ENCODE data around the gene LRRC8A.

The LRRC8A gene

DNA sequence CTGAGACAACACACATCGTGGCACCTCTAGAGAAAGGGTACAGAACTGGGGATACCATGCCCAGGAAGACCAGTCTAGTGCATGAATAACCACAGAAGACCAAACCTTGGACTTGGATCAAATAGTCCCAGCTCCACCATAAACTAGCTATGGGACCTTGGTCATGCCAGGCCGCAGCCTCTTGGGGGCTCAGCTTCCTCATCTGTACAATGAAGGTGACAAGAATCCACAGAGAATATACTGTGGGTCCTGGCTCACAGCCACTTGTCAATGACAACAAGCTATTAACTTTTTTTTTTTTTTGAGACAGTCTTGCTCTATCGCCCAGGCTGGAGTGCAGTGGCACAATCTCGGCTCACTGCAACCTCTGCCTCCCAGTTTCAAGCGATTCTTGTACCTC lies 4.1 kb upstream of the LRRC8A start:
- Histone ChIP-seq H3K27me3 (ENCODE audit: insufficient read depth, poor library complexity, severe bottlenecking) (no peaks in the 10 kb centered on the region), H3K36me3 (ENCODE audit: low read depth) (no peaks in the 10 kb centered on the region), H3K9me3 (ENCODE audit: severe bottlenecking) (no peaks in the 10 kb centered on the region), H3K4me3 (ENCODE audit: severe bottlenecking) (no peak overlapping the region), H3K27ac (ENCODE audit: poor library complexity, severe bottlenecking) (peak overlapping the region; percentile 23), H3K4me1 (ENCODE audit: insufficient read depth, poor library complexity, severe bottlenecking) (peaks cover 10% of the 10 kb centered on the region)
- TF ChIP-seq, protein P1, sequence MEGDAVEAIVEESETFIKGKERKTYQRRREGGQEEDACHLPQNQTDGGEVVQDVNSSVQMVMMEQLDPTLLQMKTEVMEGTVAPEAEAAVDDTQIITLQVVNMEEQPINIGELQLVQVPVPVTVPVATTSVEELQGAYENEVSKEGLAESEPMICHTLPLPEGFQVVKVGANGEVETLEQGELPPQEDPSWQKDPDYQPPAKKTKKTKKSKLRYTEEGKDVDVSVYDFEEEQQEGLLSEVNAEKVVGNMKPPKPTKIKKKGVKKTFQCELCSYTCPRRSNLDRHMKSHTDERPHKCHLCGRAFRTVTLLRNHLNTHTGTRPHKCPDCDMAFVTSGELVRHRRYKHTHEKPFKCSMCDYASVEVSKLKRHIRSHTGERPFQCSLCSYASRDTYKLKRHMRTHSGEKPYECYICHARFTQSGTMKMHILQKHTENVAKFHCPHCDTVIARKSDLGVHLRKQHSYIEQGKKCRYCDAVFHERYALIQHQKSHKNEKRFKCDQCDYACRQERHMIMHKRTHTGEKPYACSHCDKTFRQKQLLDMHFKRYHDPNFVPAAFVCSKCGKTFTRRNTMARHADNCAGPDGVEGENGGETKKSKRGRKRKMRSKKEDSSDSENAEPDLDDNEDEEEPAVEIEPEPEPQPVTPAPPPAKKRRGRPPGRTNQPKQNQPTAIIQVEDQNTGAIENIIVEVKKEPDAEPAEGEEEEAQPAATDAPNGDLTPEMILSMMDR (IDR thresholded peaks at IDR 0.05; ENCODE audit: poor library complexity, severe bottlenecking), result no peak
- DNase-seq (ENCODE audit: low spot score) (no peak), ATAC-seq (ENCODE audit: low read depth) (no peak)

- no peak for DNase-seq (ENCODE audit: low spot score)
- peaks cover 47% of the 10 kb centered on the region for H3K36me3 ChIP-seq (ENCODE audit: low read depth)
These were observed 1.0 kb downstream of the LRRC8A start for GRCh38 chr9:128882677-128883603.

DNA sequence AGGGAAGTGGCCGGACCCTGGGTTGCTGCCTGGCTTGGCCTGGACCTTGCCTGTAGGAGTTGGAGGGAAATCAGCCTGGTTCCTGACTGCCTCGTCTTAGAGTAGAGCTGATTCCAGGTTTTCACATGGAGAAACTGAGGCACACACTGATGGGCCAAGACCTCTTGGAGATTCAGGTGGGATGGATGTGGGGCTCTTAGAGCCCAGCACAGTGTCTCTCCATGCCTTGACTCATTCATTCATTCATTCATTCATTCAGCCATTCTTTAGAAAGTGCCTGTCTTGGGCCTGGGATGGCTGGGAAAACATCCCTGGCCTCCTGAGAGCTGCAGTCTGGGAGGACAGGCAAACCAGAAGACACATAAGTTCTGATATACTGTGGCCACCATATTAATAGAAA lies 2.2 kb downstream of the LRRC8A start:
- no peak overlapping the region for H3K4me3 ChIP-seq (ENCODE audit: severe bottlenecking)
- peaks cover 59% of the 10 kb centered on the region for H3K36me3 ChIP-seq (ENCODE audit: low read depth)
- TF ChIP-seq, protein P1 (IDR thresholded peaks at IDR 0.05; ENCODE audit: poor library complexity, severe bottlenecking), result no peak
- H3K27me3 ChIP-seq (ENCODE audit: insufficient read depth, poor library complexity, severe bottlenecking), result no peaks in the 10 kb centered on the region
- no peak for ATAC-seq (ENCODE audit: low read depth)
- H3K27ac ChIP-seq (ENCODE audit: poor library complexity, severe bottlenecking), result peak overlapping the region; percentile 91
- H3K9me3 ChIP-seq (ENCODE audit: severe bottlenecking), result no peaks in the 10 kb centered on the region
- peaks cover 26% of the 10 kb centered on the region for H3K4me1 ChIP-seq (ENCODE audit: insufficient read depth, poor library complexity, severe bottlenecking)
- DNase-seq (ENCODE audit: low spot score), result no peak

More at GRCh38 chr9:128882677-128883603, 1.0 kb downstream of the LRRC8A start:
- TF ChIP-seq, protein P1 (IDR thresholded peaks at IDR 0.05; ENCODE audit: poor library complexity, severe bottlenecking), result no peak
- no peaks in the 10 kb centered on the region for H3K27me3 ChIP-seq (ENCODE audit: insufficient read depth, poor library complexity, severe bottlenecking)
- H3K4me3 ChIP-seq (ENCODE audit: severe bottlenecking), result peak overlapping the region; percentile 94
- peak overlapping the region; percentile 91 for H3K27ac ChIP-seq (ENCODE audit: poor library complexity, severe bottlenecking)
- peak; percentile 43 for ATAC-seq (ENCODE audit: low read depth)
- no peaks in the 10 kb centered on the region for H3K9me3 ChIP-seq (ENCODE audit: severe bottlenecking)
- peaks cover 20% of the 10 kb centered on the region for H3K4me1 ChIP-seq (ENCODE audit: insufficient read depth, poor library complexity, severe bottlenecking)

- ATAC-seq (ENCODE audit: low read depth) (no peak), DNase-seq (ENCODE audit: low spot score) (no peak)
- TF ChIP-seq, protein P1 (IDR thresholded peaks at IDR 0.05; ENCODE audit: poor library complexity, severe bottlenecking), result no peak
- H3K4me1 ChIP-seq (ENCODE audit: insufficient read depth, poor library complexity, severe bottlenecking), result peaks cover 35% of the 10 kb centered on the region
- H3K27ac ChIP-seq (ENCODE audit: poor library complexity, severe bottlenecking), result peak overlapping the region; percentile 91
- no peaks in the 10 kb centered on the region for H3K9me3 ChIP-seq (ENCODE audit: severe bottlenecking)
- H3K36me3 ChIP-seq (ENCODE audit: low read depth), result peaks cover 68% of the 10 kb centered on the region
- no peak overlapping the region for H3K4me3 ChIP-seq (ENCODE audit: severe bottlenecking)
- H3K27me3 ChIP-seq (ENCODE audit: insufficient read depth, poor library complexity, severe bottlenecking), result no peaks in the 10 kb centered on the region
These were observed 3.4 kb downstream of the LRRC8A start for GRCh38 chr9:128885376-128885775.

GRCh38 chr9:128885798-128886197 lies 3.9 kb downstream of the LRRC8A start:
- TF ChIP-seq, protein P1 (IDR thresholded peaks at IDR 0.05; ENCODE audit: poor library complexity, severe bottlenecking), result no peak
- Histone ChIP-seq H3K27me3 (ENCODE audit: insufficient read depth, poor library complexity, severe bottlenecking) (no peaks in the 10 kb centered on the region), H3K4me3 (ENCODE audit: severe bottlenecking) (no peak overlapping the region), H3K27ac (ENCODE audit: poor library complexity, severe bottlenecking) (peak overlapping the region; percentile 91), H3K36me3 (ENCODE audit: low read depth) (peaks cover 68% of the 10 kb centered on the region), H3K4me1 (ENCODE audit: insufficient read depth, poor library complexity, severe bottlenecking) (peaks cover 38% of the 10 kb centered on the region), H3K9me3 (ENCODE audit: severe bottlenecking) (no peaks in the 10 kb centered on the region)
- ATAC-seq (ENCODE audit: low read depth), result no peak
- DNase-seq (ENCODE audit: low spot score), result no peak

Measured in RWPE2 (cell line).